ENCODE measurements around the gene SCGB2B2. TPM values are rescaled to one million over a fixed set of nuclear protein-coding genes. Genes with fewer than 3 reads are reported as not detected.

The SCGB2B2 gene
- total RNA-seq, 1 experiment from 2014 or later: 0.59 TPM

- no peaks in the 10 kb centered on the region for H3K4me1 ChIP-seq (ENCODE audit: control insufficient read depth, insufficient read depth, low read length)
- POLR2A ChIA-PET: no interaction called here
- H3K36me3 ChIP-seq (ENCODE audit: control insufficient read depth, insufficient read depth, low read length): no peaks in the 10 kb centered on the region
- intact Hi-C loops (cut with micrococcal nuclease; ENCODE audit: unreplicated experiment) (no loop called here), in situ Hi-C loops (cut with HindIII; ENCODE audit: low pct_unique_long_range_greater_than_20kb, low sequenced_read_pairs) (no loop called here)
- DNase-seq (ENCODE audit: low read depth, low spot score): no peak
- no peaks in the 10 kb centered on the region for H3K9me3 ChIP-seq (ENCODE audit: control insufficient read depth, insufficient read depth, low read depth, low read length)
- ATAC-seq: peak; percentile 70; the same call in 1 of the 2 replicates
- H3K27me3 ChIP-seq (ENCODE audit: control insufficient read depth, insufficient read depth, low read length): no peaks in the 10 kb centered on the region
- no peak overlapping the region for H3K27ac ChIP-seq (ENCODE audit: low read length)
- no TSS peak for BruUV-seq (replicated peaks)
- TF ChIP-seq CTCF (IDR thresholded peaks at IDR 0.05) (no peak), SIN3A (IDR thresholded peaks at IDR 0.05; ENCODE audit: borderline replicate concordance, insufficient read depth, low read depth, low read length) (no peak), POLR2AphosphoS5 (IDR thresholded peaks at IDR 0.05; ENCODE audit: low read depth, low read length) (no peak), TCF7L2 (IDR thresholded peaks at IDR 0.05; ENCODE audit: low read depth, low read length) (no peak), REST (IDR thresholded peaks at IDR 0.05; ENCODE audit: insufficient read depth in 1 of 2, low read depth in 2 of 2, low read length in 1 of 2) (no peak)
- no peak overlapping the region for H3K4me3 ChIP-seq (ENCODE audit: low read depth in 2 of 2, low read length in 2 of 2)
- CTCF ChIA-PET: no interaction called here
These were observed 31.9 kb downstream of the SCGB2B2 start for GRCh38 chr19:34644991-34645461.

GRCh38 chr19:34642241-34642640 is 34.7 kb downstream of the SCGB2B2 start:
- H3K36me3 ChIP-seq (ENCODE audit: control insufficient read depth, insufficient read depth, low read length): no peaks in the 10 kb centered on the region
- intact Hi-C loops (cut with micrococcal nuclease; ENCODE audit: unreplicated experiment): no loop called here
- ChIA-PET POLR2A (no interaction called here), CTCF (no interaction called here)
- H3K27me3 ChIP-seq (ENCODE audit: control insufficient read depth, insufficient read depth, low read length): no peaks in the 10 kb centered on the region
- ATAC-seq: no peak
- no peaks in the 10 kb centered on the region for H3K9me3 ChIP-seq (ENCODE audit: control insufficient read depth, insufficient read depth, low read depth, low read length)
- no peak overlapping the region for H3K27ac ChIP-seq (ENCODE audit: low read length)
- no TSS peak for BruUV-seq (replicated peaks)
- TF ChIP-seq SIN3A (IDR thresholded peaks at IDR 0.05; ENCODE audit: borderline replicate concordance, insufficient read depth, low read depth, low read length) (no peak), POLR2AphosphoS5 (IDR thresholded peaks at IDR 0.05; ENCODE audit: low read depth, low read length) (no peak), CTCF (IDR thresholded peaks at IDR 0.05) (no peak), REST (IDR thresholded peaks at IDR 0.05; ENCODE audit: insufficient read depth in 1 of 2, low read depth in 2 of 2, low read length in 1 of 2) (no peak), TCF7L2 (IDR thresholded peaks at IDR 0.05; ENCODE audit: low read depth, low read length) (no peak)
- DNase-seq (ENCODE audit: low read depth, low spot score): no peak
- H3K4me1 ChIP-seq (ENCODE audit: control insufficient read depth, insufficient read depth, low read length): no peaks in the 10 kb centered on the region
- no peak overlapping the region for H3K4me3 ChIP-seq (ENCODE audit: low read depth in 2 of 2, low read length in 2 of 2)
- in situ Hi-C loops (cut with HindIII; ENCODE audit: low pct_unique_long_range_greater_than_20kb, low sequenced_read_pairs): no loop called here

Data from Panc1 (cell line).